Mucosa of descending colon (tissue), 3 donors: Measurements from ENCODE around the gene MAZ. TPM values are rescaled to one million over a fixed set of nuclear protein-coding genes. Genes with fewer than 3 reads are reported as not detected.
"Not testable (repeated sequence)": the region's sequence is repeated elsewhere in the genome, so short reads cannot be mapped to it uniquely, and the experiment has no call there.

Experiments
- ATAC-seq: fragments of 200-7000 bp; cut with Tn5 transposase; one replicate; pipeline ENCODE4 v1.9.1; 2020; ENCODE audit warnings: mild to moderate bottlenecking, moderate library complexity
- DNase-seq, 3 donors: peaks; one replicate each; pipeline ENCODE4 v3.0.0-alpha.2; 2020
- H3K36me3 ChIP-seq: fragments of 200-600 bp; one replicate; pipeline ENCODE4 v1.8.0; 2021; ENCODE audit warnings: low read depth, mild to moderate bottlenecking
- H3K4me1 ChIP-seq: fragments of 200-600 bp; one replicate; pipeline ENCODE4 v1.8.0; 2021; ENCODE audit warnings: low read depth, mild to moderate bottlenecking
- H3K4me3 ChIP-seq: fragments of 200-600 bp; one replicate; pipeline ENCODE4 v1.8.0; 2021; ENCODE audit warnings: mild to moderate bottlenecking
- H3K9me3 ChIP-seq: fragments of 200-600 bp; one replicate; pipeline ENCODE4 v1.8.0; 2021; ENCODE audit warnings: mild to moderate bottlenecking
- intact Hi-C, 2 donors: fragments of 100-400 bp; cut with DNase I in 1 of 2; cut with micrococcal nuclease in 1 of 2; formaldehyde crosslinking; loops; one replicate each; pipeline versions ENCODE4 v1.11.0 to v1.11.1; 2022; cut with DNase I, micrococcal nuclease
- total RNA-seq, 3 donors: library from RNA; stranded (reverse); fragmentation: NEBNext Ultra II Directional in 2 of 3; extraction: Animal tissue kit (Norgen Biotek cat#: 25700) in 2 of 3; gene quantifications; one replicate each; pipeline versions ENCODE4 v1.2.1 to v1.2.4, GENCODE V29; 2021 to 2023
- TF ChIP-seq, protein P1 (sequence below): fragments of 200-600 bp; IDR thresholded peaks from one replicate; pipeline ENCODE4 v1.8.0; 2022; ENCODE audit warnings: antibody characterized with exemption, mild to moderate bottlenecking
- donor health status: DM: no; HTN: no; CAD: no; lungs with moderate emphysema.
- donor health status: DM: no; HTN: no; CAD: no.
- donor health status: DM: no; HTN: yes; CAD: no.

The MAZ gene
- total RNA-seq, 3 donors from 2014 or later: 224 to 415 (median 225) TPM

DNA sequence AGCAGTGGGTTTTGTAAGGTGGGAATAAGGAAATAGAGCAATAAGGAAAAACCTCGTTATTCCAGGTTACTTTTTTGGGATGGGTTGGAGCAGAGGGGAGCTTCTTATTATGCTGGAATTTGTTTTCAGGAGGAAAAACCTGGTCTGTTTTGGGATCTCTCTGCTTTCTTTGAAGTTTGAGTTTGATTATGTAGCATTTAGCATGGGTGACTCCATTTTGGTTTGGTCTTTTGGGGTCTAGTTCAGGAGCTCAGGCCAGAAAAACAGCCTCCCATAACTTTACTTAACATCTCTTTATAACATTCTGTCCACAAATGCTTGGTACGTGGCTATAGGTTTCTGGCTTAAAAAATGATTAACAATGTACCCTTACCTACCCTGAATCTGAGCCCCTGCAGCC lies 36.8 kb upstream of the MAZ start:
- ATAC-seq (no peak), DNase-seq (no peak)
- H3K36me3 ChIP-seq: no peaks in the 10 kb centered on the region
- H3K4me3 ChIP-seq: no peak overlapping the region
- intact Hi-C loops: no loop called here
- TF ChIP-seq, protein P1, sequence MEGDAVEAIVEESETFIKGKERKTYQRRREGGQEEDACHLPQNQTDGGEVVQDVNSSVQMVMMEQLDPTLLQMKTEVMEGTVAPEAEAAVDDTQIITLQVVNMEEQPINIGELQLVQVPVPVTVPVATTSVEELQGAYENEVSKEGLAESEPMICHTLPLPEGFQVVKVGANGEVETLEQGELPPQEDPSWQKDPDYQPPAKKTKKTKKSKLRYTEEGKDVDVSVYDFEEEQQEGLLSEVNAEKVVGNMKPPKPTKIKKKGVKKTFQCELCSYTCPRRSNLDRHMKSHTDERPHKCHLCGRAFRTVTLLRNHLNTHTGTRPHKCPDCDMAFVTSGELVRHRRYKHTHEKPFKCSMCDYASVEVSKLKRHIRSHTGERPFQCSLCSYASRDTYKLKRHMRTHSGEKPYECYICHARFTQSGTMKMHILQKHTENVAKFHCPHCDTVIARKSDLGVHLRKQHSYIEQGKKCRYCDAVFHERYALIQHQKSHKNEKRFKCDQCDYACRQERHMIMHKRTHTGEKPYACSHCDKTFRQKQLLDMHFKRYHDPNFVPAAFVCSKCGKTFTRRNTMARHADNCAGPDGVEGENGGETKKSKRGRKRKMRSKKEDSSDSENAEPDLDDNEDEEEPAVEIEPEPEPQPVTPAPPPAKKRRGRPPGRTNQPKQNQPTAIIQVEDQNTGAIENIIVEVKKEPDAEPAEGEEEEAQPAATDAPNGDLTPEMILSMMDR: no peak
- no peaks in the 10 kb centered on the region for H3K9me3 ChIP-seq
- peaks cover 26% of the 10 kb centered on the region for H3K4me1 ChIP-seq

DNA sequence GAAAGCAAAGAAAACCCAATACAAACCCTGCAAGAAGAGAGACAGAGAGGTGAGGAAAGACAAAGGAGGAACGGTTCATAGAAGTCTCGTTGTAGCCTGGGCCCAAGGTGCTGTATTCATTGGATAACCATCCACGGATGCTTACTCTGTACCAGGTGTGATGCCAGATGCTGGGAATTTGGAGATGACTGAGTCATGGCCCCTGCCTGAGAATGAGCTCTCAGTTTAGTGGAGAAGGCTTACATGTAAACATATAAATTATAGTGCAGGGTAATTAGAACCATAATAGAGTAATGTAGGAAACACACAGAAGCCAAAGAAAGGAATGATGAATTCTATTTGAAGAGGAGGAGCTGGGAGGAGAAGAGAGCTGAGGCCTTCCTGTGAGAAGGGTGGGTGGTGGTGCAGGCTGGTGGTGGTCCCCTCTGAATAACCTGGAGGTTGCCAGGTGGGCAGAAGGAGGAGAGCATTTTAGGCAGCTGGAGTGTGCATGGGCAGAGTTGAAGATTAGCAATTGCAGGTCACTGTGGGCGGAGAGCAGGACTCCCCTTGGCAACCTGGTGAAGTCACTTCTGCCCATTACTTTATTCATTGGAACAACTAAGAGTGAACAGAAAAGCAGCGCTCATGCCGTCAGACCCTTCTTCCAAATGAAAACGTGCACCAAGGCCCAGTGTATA lies 35.9 kb upstream of the MAZ start:
- Histone ChIP-seq H3K4me1 (peaks cover 17% of the 10 kb centered on the region), H3K9me3 (no peaks in the 10 kb centered on the region), H3K4me3 (no peak overlapping the region), H3K36me3 (no peaks in the 10 kb centered on the region)
- intact Hi-C loops: no loop called here
- TF ChIP-seq, protein P1: no peak
- DNase-seq (no peak), ATAC-seq (peak; percentile 64)

DNA sequence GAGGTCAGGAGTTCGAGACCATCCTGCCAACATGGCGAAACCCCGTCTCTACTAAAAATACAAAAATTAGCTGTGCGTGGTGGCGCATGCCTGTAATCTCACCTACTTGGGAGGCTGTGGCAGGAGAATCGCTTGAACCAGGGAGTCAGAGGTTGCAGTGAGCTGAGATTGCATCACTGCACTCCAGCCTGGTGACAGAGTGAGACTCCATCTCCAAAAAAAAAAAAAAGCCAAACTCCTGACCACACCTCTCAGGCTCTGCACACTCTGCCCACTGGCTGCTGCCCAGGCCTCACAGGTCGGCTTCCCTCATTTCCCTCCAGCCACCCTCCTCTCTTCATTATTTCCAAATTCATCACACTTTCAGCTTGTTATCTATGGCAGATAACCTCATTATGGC lies 34.0 kb upstream of the MAZ start:
- intact Hi-C loops, H3K36me3 ChIP-seq, DNase-seq, H3K9me3 ChIP-seq, ATAC-seq, H3K4me3 ChIP-seq: not testable (repeated sequence)
- peaks cover 11% of the 10 kb centered on the region for H3K4me1 ChIP-seq

DNA sequence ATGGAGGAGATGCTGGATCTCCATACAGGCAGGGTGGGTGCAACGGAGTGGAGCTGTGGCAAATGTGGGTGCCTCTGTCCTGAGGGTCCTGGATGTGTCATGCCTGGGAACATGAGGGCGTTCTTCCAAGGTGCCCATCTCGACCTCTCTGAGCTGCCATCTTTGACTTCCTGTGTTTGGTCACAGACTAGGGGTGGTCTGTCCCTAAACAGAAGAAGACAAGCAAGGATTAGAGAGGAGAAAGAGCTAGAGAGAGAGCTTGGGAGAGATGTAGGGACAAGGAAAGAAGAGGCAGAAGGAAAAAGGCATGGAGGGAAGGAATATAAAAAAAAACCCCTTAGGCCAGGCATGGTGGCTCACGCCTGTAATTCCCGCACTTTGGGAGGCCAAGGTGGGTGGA lies 31.6 kb upstream of the MAZ start:
- intact Hi-C loops: no loop called here
- DNase-seq: no peak
- H3K4me3 ChIP-seq: no peak overlapping the region
- TF ChIP-seq, protein P1: no peak
- H3K9me3 ChIP-seq: no peaks in the 10 kb centered on the region
- ATAC-seq: no peak
- no peaks in the 10 kb centered on the region for H3K36me3 ChIP-seq
- H3K4me1 ChIP-seq: peaks cover 11% of the 10 kb centered on the region

DNA sequence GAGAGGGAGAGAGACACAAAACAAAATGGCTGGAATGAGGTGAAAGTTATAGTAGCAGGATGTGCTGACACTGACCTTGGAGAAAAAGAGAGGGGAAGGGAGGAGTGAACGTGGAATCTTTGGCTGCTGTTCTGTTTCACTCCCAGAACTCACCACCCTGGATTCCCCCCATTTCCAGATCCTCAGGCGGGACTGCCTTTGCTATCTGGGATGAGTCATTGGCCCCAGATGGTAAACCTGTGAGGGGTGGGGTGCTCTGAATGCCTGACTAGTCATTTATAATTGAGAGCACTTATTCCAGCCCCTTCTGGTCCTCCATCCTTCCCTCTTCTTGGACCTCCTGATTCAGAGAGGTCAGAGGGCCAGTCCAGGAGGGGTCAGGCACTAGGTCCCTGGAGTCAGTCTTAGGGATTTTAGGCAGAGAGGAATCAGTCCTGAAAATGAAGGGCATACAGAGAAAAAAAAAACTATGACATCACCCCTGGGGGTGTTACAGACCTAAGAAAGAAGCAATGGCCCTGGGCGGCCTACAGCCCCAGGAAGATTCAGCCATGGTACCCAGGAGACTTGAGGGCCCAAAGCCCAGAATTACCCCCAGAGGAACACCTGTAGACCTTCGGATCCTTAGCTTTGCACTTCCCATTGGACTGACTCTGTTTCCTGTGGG lies 30.5 kb upstream of the MAZ start:
- H3K4me3 ChIP-seq: no peak overlapping the region
- DNase-seq (no peak), ATAC-seq (peak; percentile 66)
- H3K9me3 ChIP-seq: no peaks in the 10 kb centered on the region
- TF ChIP-seq, protein P1: no peak
- intact Hi-C loops: no loop called here
- no peaks in the 10 kb centered on the region for H3K4me1 ChIP-seq
- no peaks in the 10 kb centered on the region for H3K36me3 ChIP-seq

DNA sequence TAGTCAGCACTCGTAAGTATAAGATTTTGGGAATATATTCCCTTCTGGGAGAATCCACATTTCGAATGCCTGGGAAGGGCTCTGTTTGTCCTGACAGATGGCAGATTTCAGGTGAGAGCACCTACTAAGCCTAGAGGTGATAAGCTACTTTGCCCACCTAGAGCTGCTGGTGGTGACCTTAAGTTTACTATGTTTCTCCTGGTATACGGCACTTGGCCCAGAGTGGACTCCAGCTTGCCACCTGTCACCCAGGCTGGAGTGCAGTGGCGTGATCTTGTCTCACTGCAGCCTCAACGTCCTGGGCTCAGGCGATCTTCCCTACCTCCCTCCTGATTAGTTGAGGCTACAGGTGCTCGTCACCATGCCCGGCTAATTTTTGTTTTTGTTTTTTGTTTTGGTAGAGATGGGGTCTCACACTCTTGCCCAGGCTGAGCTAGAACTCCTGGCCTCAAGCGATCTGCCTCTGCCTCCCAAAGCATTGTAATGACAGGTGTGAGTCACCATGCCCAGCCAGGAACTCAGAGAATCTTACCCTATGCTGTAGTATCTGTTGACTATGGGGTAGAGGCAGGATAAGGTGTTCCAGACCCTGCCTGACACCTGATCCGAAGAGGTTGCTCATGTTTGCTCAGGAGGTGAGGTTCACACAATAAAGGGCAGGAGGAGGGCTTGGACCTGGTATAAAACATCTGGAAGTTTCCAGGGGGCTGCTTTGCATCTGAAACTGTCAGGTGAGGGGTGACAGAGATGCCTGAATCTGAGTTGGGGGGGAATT lies 28.6 kb upstream of the MAZ start, which contains the start of gene ZG16:
ZG16 (plus strand) TSS at position 681 of the 775 bp plus-strand sequence. CDS start 1,011 bp downstream, outside the sequence.
- Histone ChIP-seq H3K4me3 (no peak within 1 kb of the TSS), H3K36me3 (no peaks in the 10 kb centered on the region), H3K4me1 (no peaks in the 10 kb centered on the region), H3K9me3 (no peaks in the 10 kb centered on the region)
- intact Hi-C loops: no loop called here
- TF ChIP-seq, protein P1: no peak
- ATAC-seq: peak; percentile 76
- DNase-seq: no peak
